ENCODE results near the gene NT5DC3. TPM values are rescaled to one million over a fixed set of nuclear protein-coding genes. Genes with fewer than 3 reads are reported as not detected.

The NT5DC3 gene
- total and polyA plus RNA-seq, 2 of the 13 experiments (the other 11 are each of a cell fraction or from before 2014, with no cell fraction given) = 3.2 to 6.6 TPM

DNA sequence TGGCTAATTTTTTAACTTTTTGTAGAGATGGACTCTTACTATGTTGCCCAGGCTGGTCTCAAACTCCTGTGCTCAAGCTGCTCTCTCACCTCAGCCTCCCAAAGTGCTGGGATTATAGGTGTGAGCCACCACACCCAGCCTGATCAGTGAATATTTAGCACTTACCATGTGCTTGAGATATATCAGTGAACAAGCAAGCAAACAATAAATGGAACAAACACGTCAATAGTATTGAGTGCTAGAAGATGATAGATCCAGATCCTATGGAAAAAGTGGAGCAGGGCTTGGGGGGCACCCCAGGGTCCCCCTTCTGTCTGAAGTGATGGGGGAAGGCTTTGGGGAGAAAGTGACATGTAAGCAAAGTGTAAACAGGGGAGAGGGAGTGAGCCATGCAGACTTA lies 83.8 kb downstream of the NT5DC3 start:
- WGBS (ENCODE audit: low lambda C conversion rate) = 72% methylated on average over 1 of the region's 1 CpG
- H3K27me3 ChIP-seq (ENCODE audit: control insufficient read depth in 1 of 2, insufficient read depth in 2 of 2, low read length in 2 of 2) = no peaks in the 10 kb centered on the region
- POLR2A ChIA-PET = no interaction called here
- no peaks in the 10 kb centered on the region for H3K79me2 ChIP-seq (ENCODE audit: insufficient read depth, low read length)
- no peak overlapping the region for H3K4me3 ChIP-seq (replicated peaks in 1 of 3; ENCODE audit: insufficient read depth in 1 of 3, low read depth in 2 of 3, low read length in 3 of 3)
- intact Hi-C loops (cut with micrococcal nuclease; ENCODE audit: unreplicated experiment) = no loop called here
- in situ Hi-C loops (cut with HindIII; ENCODE audit: extremely low pct_ligation_motif_present, low pct_unique_long_range_greater_than_20kb) = no loop called here
- no peak for ATAC-seq
- TF ChIP-seq, protein P1, sequence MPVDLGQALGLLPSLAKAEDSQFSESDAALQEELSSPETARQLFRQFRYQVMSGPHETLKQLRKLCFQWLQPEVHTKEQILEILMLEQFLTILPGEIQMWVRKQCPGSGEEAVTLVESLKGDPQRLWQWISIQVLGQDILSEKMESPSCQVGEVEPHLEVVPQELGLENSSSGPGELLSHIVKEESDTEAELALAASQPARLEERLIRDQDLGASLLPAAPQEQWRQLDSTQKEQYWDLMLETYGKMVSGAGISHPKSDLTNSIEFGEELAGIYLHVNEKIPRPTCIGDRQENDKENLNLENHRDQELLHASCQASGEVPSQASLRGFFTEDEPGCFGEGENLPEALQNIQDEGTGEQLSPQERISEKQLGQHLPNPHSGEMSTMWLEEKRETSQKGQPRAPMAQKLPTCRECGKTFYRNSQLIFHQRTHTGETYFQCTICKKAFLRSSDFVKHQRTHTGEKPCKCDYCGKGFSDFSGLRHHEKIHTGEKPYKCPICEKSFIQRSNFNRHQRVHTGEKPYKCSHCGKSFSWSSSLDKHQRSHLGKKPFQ (CRISPR knock-in tag; IDR thresholded peaks at IDR 0.05; ENCODE audit: insufficient replicate concordance) = no peak
- TF ChIP-seq, protein P2, sequence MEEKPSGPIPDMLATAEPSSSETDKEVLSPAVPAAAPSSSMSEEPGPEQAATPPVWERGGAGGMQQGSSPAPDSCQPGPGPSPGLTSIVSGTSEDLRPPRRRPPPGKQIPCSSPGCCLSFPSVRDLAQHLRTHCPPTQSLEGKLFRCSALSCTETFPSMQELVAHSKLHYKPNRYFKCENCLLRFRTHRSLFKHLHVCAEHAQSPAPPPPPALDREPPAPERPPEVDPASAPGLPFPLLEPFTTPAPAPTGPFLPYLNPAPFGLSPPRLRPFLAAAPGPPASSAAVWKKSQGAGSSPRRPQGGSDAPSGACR (CRISPR knock-in tag; IDR thresholded peaks at IDR 0.05) = no peak
- no peak for TF ChIP-seq ZNF44 (CRISPR knock-in tag; IDR thresholded peaks at IDR 0.05)
- no peak for TF ChIP-seq ZSCAN22 (CRISPR knock-in tag; IDR thresholded peaks at IDR 0.05)
- TF ChIP-seq ZBTB38 (CRISPR knock-in tag; IDR thresholded peaks at IDR 0.05) = no peak
- TF ChIP-seq, protein P3, sequence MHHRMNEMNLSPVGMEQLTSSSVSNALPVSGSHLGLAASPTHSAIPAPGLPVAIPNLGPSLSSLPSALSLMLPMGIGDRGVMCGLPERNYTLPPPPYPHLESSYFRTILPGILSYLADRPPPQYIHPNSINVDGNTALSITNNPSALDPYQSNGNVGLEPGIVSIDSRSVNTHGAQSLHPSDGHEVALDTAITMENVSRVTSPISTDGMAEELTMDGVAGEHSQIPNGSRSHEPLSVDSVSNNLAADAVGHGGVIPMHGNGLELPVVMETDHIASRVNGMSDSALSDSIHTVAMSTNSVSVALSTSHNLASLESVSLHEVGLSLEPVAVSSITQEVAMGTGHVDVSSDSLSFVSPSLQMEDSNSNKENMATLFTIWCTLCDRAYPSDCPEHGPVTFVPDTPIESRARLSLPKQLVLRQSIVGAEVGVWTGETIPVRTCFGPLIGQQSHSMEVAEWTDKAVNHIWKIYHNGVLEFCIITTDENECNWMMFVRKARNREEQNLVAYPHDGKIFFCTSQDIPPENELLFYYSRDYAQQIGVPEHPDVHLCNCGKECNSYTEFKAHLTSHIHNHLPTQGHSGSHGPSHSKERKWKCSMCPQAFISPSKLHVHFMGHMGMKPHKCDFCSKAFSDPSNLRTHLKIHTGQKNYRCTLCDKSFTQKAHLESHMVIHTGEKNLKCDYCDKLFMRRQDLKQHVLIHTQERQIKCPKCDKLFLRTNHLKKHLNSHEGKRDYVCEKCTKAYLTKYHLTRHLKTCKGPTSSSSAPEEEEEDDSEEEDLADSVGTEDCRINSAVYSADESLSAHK (CRISPR knock-in tag; IDR thresholded peaks at IDR 0.05; ENCODE audit: borderline replicate concordance) = no peak
- TF ChIP-seq REPIN1 (CRISPR knock-in tag; IDR thresholded peaks at IDR 0.05; ENCODE audit: borderline replicate concordance, low read depth) = no peak
- TF ChIP-seq ZNF616 (CRISPR knock-in tag; IDR thresholded peaks at IDR 0.05; ENCODE audit: low read depth) = no peak
- TF ChIP-seq KMT2A (CRISPR knock-in tag; IDR thresholded peaks at IDR 0.05) = no peak
- no peak for TF ChIP-seq ZNF564 (CRISPR knock-in tag; IDR thresholded peaks at IDR 0.05)
- no peak for TF ChIP-seq ZNF780A (CRISPR knock-in tag; IDR thresholded peaks at IDR 0.05)
- no peak for TF ChIP-seq NFE2L2 (IDR thresholded peaks at IDR 0.05; ENCODE audit: low read length)
- TF ChIP-seq ZNF607 (CRISPR knock-in tag; IDR thresholded peaks at IDR 0.05; ENCODE audit: borderline replicate concordance) = no peak
- no peak for TF ChIP-seq ZNF562 (CRISPR knock-in tag; IDR thresholded peaks at IDR 0.05; ENCODE audit: borderline replicate concordance)
- no peak for TF ChIP-seq POLR2AphosphoS5 (IDR thresholded peaks at IDR 0.05; ENCODE audit: low read depth, low read length)
- TF ChIP-seq, protein P4, sequence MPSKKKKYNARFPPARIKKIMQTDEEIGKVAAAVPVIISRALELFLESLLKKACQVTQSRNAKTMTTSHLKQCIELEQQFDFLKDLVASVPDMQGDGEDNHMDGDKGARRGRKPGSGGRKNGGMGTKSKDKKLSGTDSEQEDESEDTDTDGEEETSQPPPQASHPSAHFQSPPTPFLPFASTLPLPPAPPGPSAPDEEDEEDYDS (CRISPR knock-in tag; IDR thresholded peaks at IDR 0.05) = no peak
- TF ChIP-seq, protein P5, sequence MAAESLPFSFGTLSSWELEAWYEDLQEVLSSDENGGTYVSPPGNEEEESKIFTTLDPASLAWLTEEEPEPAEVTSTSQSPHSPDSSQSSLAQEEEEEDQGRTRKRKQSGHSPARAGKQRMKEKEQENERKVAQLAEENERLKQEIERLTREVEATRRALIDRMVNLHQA (CRISPR knock-in tag; IDR thresholded peaks at IDR 0.05) = no peak
- no peak for TF ChIP-seq REXO4 (CRISPR knock-in tag; IDR thresholded peaks at IDR 0.05; ENCODE audit: borderline replicate concordance)
- TF ChIP-seq RORA (CRISPR knock-in tag; IDR thresholded peaks at IDR 0.05) = no peak
- H3K9ac ChIP-seq (ENCODE audit: insufficient read depth, low read depth, low read length) = no peak overlapping the region
- BruUV-seq (replicated peaks) = no TSS peak
- no peak overlapping the region for H3K27ac ChIP-seq (ENCODE audit: extremely low read length, insufficient read depth, low read length)
- no peak overlapping the region for H3K4me2 ChIP-seq (ENCODE audit: low read depth, low read length)
- no peaks in the 10 kb centered on the region for H3K9me3 ChIP-seq (ENCODE audit: low read length)
- no peak for DNase-seq (ENCODE audit: low spot score)
- no peaks in the 10 kb centered on the region for H3K4me1 ChIP-seq (ENCODE audit: insufficient read depth, low read length)
- no peak overlapping the region for H2AFZ ChIP-seq (ENCODE audit: low read length)
- CTCF ChIA-PET (ENCODE audit: low intra/inter-chr PET ratio, low total read pairs) = no interaction called here
- H4K20me1 ChIP-seq (ENCODE audit: insufficient read depth, low read length) = no peaks in the 10 kb centered on the region
- no peak for FAIRE-seq
- H3K36me3 ChIP-seq (replicated peaks in 1 of 2; ENCODE audit: control insufficient read depth in 1 of 2, insufficient read depth in 2 of 2, low read length in 2 of 2) = no peaks in the 10 kb centered on the region

All from HepG2 (cell line).